Muscle of leg (tissue), 11 donors: ENCODE results near the gene F11. TPM values are rescaled to one million over a fixed set of nuclear protein-coding genes. Genes with fewer than 3 reads are reported as not detected.
"Not testable (repeated sequence)": the region's sequence is repeated elsewhere in the genome, so short reads cannot be mapped to it uniquely, and the experiment has no call there.

Experiments
- DNase-seq: peaks from one replicate; pipeline ENCODE4 v3.0.0; 2013
- H3K27ac ChIP-seq: one replicate; pipeline ENCODE4 v1.5.1; 2013; ENCODE audit warnings: mild to moderate bottlenecking, low read length, control low read depth
- H3K27me3 ChIP-seq: one replicate; pipeline ENCODE4 v1.6.1; 2013; ENCODE audit warnings: low read length; ENCODE audit not compliant: control insufficient read depth, insufficient read depth
- H3K36me3 ChIP-seq: one replicate; pipeline ENCODE4 v1.6.1; 2013; ENCODE audit warnings: low read length; ENCODE audit not compliant: control insufficient read depth, insufficient read depth
- H3K4me1 ChIP-seq: one replicate; pipeline ENCODE4 v1.6.1; 2013; ENCODE audit warnings: low read length; ENCODE audit not compliant: control insufficient read depth, insufficient read depth
- H3K4me3 ChIP-seq: one replicate; pipeline ENCODE4 v1.5.1; 2013; ENCODE audit warnings: low read length, control low read depth
- H3K9me3 ChIP-seq: replicated peaks from 2 replicates; pipeline ENCODE4 v1.6.1; 2013; ENCODE audit warnings: low read depth, low read length; ENCODE audit not compliant: control insufficient read depth
- WGBS: methylation state at CpG from one replicate; pipeline ENCODE4 v1.1.5; 2013; ENCODE audit warnings: missing lambda C conversion rate; ENCODE audit not compliant: insufficient coverage; 5-methylcytosine and 5-hydroxymethylcytosine counted together
- polyA plus RNA-seq, 8 donors: library from polyadenylated mRNA; unstranded; fragments of 120-200 nt; gene quantifications; one replicate each; pipeline versions ENCODE4 v1.2.1 to v1.2.3, GENCODE V29; 2013; ENCODE audit warnings: inconsistent platforms in 1 of 8, low replicate concordance in 1 of 8; ENCODE audit not compliant: insufficient read length in 8 of 8, insufficient read depth in 1 of 8
- total RNA-seq: library from RNA; stranded (reverse); fragments of 120-200 nt; gene quantifications from one replicate; pipeline ENCODE4 v1.2.4, GENCODE V29; 2013

The F11 gene
- total and polyA plus RNA-seq, 9 donors, result 0.20 to 0.41 TPM; not detected in 7

DNA sequence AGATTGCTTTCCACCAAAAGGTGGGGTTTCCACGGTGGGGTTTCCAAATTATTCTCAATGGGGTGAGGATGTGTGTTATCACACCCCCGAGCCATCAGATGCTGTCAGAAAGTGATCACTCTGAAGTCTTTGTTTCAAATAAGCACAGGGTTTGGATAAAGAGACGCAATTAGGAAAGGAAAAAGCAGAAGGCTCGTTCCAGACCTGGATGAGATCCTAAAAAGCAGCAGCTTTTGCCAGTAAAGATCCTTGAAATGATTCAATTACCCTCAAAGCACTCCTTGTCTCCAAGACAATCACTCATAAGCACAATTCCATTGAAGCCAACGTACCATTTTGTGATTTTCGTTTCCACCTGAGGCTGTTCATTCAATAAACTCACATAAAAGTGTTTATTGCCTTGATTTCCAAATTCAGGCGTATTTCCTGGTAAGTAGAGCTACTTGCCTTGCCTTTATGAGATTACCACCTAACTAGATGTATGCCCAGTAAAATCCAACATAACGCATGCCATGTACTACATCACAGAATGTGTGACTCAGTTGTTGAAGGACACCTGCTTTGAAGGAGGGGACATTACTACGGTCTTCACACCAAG lies 5.2 kb downstream of the F11 start:
- 80% methylated on average over 3 of the region's 9 CpGs for WGBS
- DNase-seq, result no peak
- Histone ChIP-seq H3K36me3 (no peaks in the 10 kb centered on the region), H3K27ac (no peak overlapping the region), H3K9me3 (no peaks in the 10 kb centered on the region), H3K4me3 (no peak overlapping the region), H3K4me1 (no peaks in the 10 kb centered on the region), H3K27me3 (no peaks in the 10 kb centered on the region)

DNA sequence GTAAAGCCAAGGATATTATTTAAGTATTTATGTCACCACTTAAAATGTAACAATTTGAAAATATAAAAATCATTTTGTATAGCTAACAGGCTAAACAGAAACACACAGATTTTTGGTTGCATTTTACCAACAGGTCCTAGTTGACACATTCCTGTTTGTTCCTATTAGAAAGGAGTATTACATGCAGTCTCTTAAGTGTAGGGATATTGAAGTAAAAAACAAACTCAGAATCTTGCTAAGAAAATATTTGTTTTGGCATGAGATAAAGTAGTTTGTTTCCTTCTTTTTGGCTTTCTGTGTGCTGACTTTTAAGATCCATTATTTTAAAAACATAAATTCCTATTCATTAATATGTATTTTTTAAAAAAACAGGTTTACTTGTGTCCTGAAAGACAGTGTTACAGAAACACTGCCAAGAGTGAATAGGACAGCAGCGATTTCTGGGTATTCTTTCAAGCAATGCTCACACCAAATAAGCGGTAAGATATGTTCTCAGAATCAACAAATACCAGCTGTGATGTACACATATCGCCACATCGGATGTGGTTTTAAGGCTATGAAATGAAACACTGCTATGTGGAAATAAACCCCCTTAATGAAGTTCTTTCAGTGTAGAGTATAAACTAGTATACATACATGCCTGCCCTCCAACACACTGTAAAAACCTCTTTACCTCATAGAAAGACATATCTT lies 6.9 kb downstream of the F11 start:
- Histone ChIP-seq H3K27me3 (no peaks in the 10 kb centered on the region), H3K36me3 (no peaks in the 10 kb centered on the region), H3K4me1 (no peaks in the 10 kb centered on the region), H3K27ac (no peak overlapping the region), H3K4me3 (no peak overlapping the region), H3K9me3 (no peaks in the 10 kb centered on the region)
- DNase-seq, result no peak
- 50% methylated on average over 1 of the region's 4 CpGs for WGBS

DNA sequence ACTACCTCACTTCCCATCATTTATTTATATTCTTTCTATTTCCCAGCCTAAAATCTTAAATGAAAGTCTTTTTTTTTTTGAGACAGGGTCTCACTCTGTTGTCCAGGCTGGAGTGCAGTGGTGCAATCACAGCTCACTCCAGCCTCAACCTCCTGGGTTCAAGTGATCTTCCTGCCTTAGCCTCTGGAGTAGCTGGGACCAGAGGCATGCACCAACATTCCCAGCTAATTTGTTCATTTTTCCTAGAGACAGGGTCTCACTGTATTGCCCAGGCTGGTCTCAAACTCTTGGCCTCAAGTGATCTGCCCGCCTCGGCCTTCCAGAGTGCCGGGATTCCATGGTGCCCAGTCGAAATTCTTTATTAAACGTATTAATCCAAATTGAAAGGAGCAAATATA lies 7.4 kb downstream of the F11 start:
- WGBS, result 96% methylated on average over 5 of the region's 5 CpGs
- not testable (repeated sequence) for H3K27ac ChIP-seq, DNase-seq, H3K36me3 ChIP-seq, H3K4me3 ChIP-seq, H3K27me3 ChIP-seq, H3K9me3 ChIP-seq, H3K4me1 ChIP-seq

DNA sequence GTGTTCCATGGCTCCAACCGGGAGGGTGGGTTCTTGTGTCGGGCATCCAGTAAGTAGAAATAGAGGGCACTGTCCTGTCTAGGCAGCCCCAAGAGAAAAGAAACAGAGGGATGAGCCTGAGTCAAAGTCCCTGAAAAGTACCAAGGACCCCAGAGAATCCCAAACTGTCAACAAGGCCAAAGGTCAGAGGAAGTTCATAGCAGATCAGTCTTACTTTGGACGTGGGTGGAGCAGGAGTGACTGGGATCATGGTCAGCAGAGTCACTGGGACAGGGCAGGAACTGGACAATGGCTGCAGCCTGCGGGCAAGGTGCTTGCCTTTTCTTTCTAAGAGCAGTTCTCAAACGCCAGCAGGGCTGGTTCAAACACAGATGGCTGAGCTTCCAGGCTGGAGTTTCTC lies 17.3 kb downstream of the F11 start:
- WGBS, result 80% methylated on average over 2 of the region's 5 CpGs

DNA sequence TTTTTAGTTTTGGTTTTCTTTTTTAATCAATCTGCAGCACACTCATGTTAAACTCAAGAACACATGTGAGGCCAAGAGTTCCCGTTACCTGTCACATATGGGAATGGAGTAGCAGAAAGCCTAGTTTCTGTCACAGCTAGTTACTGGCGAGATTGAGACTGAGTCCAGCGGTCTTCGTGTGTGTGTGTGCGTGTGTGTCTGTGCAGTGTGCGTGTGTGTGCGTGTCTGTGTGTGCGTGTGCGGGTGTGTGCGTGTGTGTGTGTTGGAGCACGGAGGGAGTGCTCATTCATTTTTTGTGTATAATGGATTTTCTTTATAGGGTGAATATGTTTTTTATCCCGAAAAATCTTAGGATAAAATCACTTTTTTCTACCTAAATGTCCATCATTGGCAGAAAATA lies 19.2 kb downstream of the F11 start:
- DNase-seq, result no peak
- WGBS, result 80% methylated on average over 7 of the region's 12 CpGs
- Histone ChIP-seq H3K27me3 (no peaks in the 10 kb centered on the region), H3K27ac (no peak overlapping the region), H3K9me3 (no peaks in the 10 kb centered on the region), H3K4me1 (no peaks in the 10 kb centered on the region), H3K4me3 (no peak overlapping the region), H3K36me3 (no peaks in the 10 kb centered on the region)

More for the DNA sequence above, 17.3 kb downstream of the F11 start:
- no peaks in the 10 kb centered on the region for H3K27me3 ChIP-seq
- H3K36me3 ChIP-seq, result no peaks in the 10 kb centered on the region
- H3K9me3 ChIP-seq, result no peaks in the 10 kb centered on the region
- no peak overlapping the region for H3K27ac ChIP-seq
- no peak overlapping the region for H3K4me3 ChIP-seq
- DNase-seq, result no peak
- H3K4me1 ChIP-seq, result no peaks in the 10 kb centered on the region

DNA sequence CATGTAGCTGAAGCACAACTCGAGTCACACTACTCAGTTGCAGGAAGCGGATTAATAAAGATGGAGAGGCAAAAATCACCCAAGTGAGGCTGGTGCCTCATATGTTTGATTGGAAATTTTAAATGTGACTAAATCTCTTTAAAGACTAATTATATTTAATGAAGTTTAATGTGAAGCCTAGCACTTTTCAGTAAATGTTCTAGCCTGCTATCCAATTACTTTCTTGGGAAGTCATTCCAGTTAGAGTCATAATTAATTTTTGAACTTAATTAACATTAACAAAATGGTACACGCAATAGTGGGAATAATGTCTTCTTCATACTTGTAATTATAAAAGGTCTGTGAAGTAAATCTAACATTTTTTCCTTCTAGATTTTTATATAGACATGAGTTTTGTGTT lies 20.6 kb downstream of the F11 start:
- Histone ChIP-seq H3K4me1 (no peaks in the 10 kb centered on the region), H3K4me3 (no peak overlapping the region), H3K27me3 (no peaks in the 10 kb centered on the region), H3K9me3 (no peaks in the 10 kb centered on the region), H3K36me3 (no peaks in the 10 kb centered on the region), H3K27ac (no peak overlapping the region)
- DNase-seq, result no peak
- no CpG with 5 or more reads among the region's 3 CpGs for WGBS

DNA sequence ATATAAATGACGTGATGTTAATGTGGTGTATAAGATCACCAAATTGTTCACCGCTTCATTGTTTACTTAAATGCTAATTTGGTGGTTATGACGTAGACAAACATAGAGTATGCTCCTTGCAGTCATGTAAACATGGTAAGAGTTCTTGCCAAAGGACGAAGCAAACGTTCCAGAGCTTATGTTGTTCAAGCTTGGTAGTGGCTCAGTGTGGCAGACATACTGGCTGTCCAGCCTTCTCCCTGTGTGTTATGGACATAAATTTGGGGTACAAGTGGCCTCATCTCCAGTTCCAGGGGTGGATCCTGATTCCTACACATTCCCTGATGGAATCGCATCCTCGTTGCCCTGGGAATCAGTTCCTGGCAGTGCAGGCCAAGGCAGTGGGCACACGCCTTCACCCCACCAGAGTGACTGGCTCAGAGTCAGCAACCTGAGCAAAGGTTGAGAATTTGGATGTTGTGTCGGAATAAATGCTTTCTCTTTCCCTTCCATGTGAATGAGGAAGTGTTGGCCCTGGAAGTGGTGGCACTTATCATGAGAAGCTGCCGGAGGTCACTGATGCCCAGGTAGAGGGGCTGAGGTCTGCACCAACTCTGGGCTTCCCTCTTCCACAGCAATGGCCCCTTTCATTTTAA lies 25.4 kb downstream of the F11 start:
- no peaks in the 10 kb centered on the region for H3K36me3 ChIP-seq
- WGBS, result 84% methylated on average over 7 of the region's 10 CpGs

DNA sequence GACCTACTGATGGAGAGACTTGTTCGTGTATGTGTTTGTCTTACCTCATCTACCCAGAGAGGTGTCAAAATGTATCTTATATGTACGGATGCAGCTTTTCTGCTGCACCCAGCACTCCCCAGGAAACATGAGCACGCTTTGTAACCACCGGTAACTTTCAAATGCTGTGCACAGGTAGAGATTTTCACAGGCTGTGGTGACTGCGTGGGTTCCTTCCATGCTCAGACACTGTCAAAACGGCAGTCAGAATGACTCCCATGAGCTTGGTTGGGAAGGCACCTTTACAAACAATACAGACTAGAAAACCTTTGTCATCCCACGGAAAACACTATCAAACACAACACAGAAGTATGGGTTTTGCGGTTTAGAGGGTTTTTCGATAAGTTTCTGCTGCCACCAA lies 28.2 kb downstream of the F11 start:
- no peaks in the 10 kb centered on the region for H3K36me3 ChIP-seq
- H3K27ac ChIP-seq, result no peak overlapping the region
- peaks cover 10% of the 10 kb centered on the region for H3K27me3 ChIP-seq
- H3K9me3 ChIP-seq, result no peaks in the 10 kb centered on the region
- no peak overlapping the region for H3K4me3 ChIP-seq
- DNase-seq, result no peak
- WGBS, result no CpG with 5 or more reads among the region's 9 CpGs
- H3K4me1 ChIP-seq, result peaks cover 3% of the 10 kb centered on the region

More for the DNA sequence above, 25.4 kb downstream of the F11 start:
- H3K4me1 ChIP-seq, result no peaks in the 10 kb centered on the region
- no peaks in the 10 kb centered on the region for H3K27me3 ChIP-seq
- H3K4me3 ChIP-seq, result no peak overlapping the region
- DNase-seq, result no peak
- no peak overlapping the region for H3K27ac ChIP-seq
- no peaks in the 10 kb centered on the region for H3K9me3 ChIP-seq

DNA sequence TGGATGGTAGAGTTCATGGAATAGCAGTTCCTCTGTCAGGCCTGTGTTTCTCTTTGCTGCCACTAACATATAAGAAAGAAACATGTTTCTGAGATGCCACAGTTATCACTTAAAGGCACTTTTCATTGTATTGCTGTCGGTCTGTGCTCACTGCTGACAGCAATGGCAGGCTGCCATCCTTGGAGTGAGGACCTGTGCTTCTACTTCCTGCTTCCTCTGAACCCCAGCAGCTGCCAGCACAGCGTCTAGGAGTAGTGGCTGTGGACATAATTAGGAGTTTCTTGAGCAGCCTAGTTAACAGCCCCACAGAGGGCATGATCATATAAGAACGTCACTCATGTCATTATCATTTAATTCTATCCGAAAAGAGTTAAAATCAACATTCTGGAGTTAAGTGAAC lies 30.5 kb downstream of the F11 start:
- peaks cover 3% of the 10 kb centered on the region for H3K4me1 ChIP-seq
- no peak overlapping the region for H3K4me3 ChIP-seq
- no peaks in the 10 kb centered on the region for H3K9me3 ChIP-seq
- H3K36me3 ChIP-seq, result no peaks in the 10 kb centered on the region
- no peak for DNase-seq
- no CpG with 5 or more reads among the region's 4 CpGs for WGBS
- H3K27ac ChIP-seq, result no peak overlapping the region
- peaks cover 10% of the 10 kb centered on the region for H3K27me3 ChIP-seq

DNA sequence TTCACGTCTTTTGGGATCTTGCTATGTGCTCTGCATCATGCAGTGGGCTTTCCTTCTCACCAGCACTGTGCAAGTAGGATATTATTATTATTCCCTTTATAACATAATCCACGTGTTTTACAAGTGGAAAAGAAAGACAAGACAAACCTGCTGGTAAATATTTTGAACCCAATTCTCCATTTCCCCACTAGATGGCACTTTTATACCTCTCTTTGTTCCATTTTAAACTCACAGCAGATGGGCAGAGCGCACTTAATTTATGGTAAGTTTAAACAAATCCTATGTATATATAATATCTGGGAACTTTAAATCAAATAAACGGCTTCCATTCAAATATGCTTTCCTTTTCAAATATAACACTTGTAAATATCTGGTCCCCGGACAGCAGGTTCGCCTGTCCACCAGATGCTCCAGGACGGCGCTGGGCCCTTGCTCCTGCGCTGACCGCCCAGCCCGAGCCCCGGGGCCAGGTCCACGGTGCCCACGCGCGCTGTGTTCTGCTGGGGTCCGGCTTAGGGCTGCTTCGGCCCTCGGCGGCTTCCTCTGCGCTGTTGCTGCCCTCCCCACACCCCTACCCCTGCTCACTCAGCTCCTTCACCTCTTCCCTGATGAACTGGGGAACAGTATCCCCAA lies 31.1 kb downstream of the F11 start:
- no peak overlapping the region for H3K4me3 ChIP-seq
- DNase-seq, result peak; percentile 71
- no peaks in the 10 kb centered on the region for H3K9me3 ChIP-seq
- H3K27ac ChIP-seq, result no peak overlapping the region
- peaks cover 10% of the 10 kb centered on the region for H3K27me3 ChIP-seq
- peaks cover 3% of the 10 kb centered on the region for H3K4me1 ChIP-seq
- H3K36me3 ChIP-seq, result no peaks in the 10 kb centered on the region
- WGBS, result 39% methylated on average over 12 of the region's 21 CpGs
